A673 (cell line): Measurements from ENCODE around the gene LHFPL2.
"Not testable (repeated sequence)": the region's sequence is repeated elsewhere in the genome, so short reads cannot be mapped to it uniquely, and the experiment has no call there.

Source experiments
- CTCF ChIP-seq: fragments of 300-800, 200-600 bp; sonication (generic); conservative IDR thresholded peaks from 2 replicates; pipeline ENCODE4 v1.5.1; 2017; ENCODE audit warnings: low read depth, mild to moderate bottlenecking, antibody characterized with exemption, low read length, moderate library complexity, mixed read lengths
- EZH2 ChIP-seq: fragments of 200-600 bp; sonication (generic); IDR thresholded peaks from 2 replicates; pipeline ENCODE4 v1.6.1; 2017; ENCODE audit warnings: borderline replicate concordance, low read depth, mild to moderate bottlenecking, mixed read lengths, antibody characterized with exemption, low read length; ENCODE audit not compliant: poor library complexity, severe bottlenecking

DNA sequence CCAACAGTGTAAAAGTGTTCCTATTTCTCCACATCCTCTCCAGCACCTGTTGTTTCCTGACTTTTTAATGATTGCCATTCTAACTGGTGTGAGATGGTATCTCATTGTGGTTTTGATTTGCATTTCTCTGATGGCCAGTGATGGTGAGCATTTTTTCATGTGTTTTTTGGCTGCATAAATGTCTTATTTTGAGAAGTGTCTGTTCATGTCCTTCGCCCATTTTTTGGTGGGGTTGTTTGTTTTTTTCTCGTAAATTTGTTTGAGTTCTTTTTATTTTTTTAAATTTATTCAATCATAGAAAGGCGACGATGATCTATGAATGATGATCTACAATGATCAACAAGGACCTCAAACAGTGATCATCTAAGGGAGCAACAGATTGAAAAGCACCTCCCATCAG, 28.5 kb downstream of the LHFPL2 start:
- not testable (repeated sequence) for TF ChIP-seq CTCF, EZH2
